Transverse colon (tissue), 3 donors: Measurements from ENCODE around the gene TMC6.

Experiments used
- EP300 ChIP-seq: sonication (generic); formaldehyde crosslinking; IDR thresholded peaks from one replicate; pipeline ENCODE4 v1.6.1; 2017; ENCODE audit warnings: antibody characterized with exemption, low read depth
- POLR2AphosphoS5 ChIP-seq, 3 donors: sonication (generic); formaldehyde crosslinking; IDR thresholded peaks; one replicate each; pipeline ENCODE4 v1.6.1; 2016; ENCODE audit warnings: antibody characterized with exemption in 3 of 3

DNA sequence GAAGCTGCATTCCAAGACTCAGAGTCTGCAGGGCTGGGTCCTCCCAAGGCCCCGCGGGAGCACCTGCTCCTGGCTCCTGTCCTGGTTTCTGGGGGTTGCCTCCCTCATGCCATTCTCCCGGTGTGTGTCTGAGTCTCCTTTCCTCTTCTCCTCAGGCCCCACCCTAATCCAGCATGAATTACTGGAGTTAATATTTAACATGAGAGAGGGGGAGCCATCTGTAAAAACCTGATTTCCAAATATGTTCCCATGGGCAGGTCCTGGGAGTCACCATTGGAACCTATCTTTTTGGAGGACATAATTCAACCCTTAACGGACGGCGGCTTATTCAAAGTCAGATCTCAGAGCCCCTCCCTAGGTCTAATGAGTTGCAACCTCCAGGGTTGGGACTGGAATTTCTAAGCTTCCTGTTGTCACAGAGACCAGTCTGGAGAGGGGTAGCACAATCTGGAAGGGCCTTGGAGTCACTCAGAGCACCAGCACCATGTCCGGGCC lies 23.0 kb upstream of the TMC6 start:
- no peak for TF ChIP-seq POLR2AphosphoS5 (IDR thresholded peaks at IDR 0.05)
- no peak for TF ChIP-seq EP300
